Cardiac ventricle fibroblast (primary cell): Measurements from ENCODE around the gene PTAFR. TPM values are rescaled to one million over a fixed set of nuclear protein-coding genes. Genes with fewer than 3 reads are reported as not detected.

Source experiments
- total RNA-seq: library from RNA; depleted of rRNA; stranded (reverse); fragments of >200 nt; gene quantifications from 2 replicates; pipeline ENCODE4 v1.2.3, GENCODE V29; 2015

PTAFR gene, protein sequence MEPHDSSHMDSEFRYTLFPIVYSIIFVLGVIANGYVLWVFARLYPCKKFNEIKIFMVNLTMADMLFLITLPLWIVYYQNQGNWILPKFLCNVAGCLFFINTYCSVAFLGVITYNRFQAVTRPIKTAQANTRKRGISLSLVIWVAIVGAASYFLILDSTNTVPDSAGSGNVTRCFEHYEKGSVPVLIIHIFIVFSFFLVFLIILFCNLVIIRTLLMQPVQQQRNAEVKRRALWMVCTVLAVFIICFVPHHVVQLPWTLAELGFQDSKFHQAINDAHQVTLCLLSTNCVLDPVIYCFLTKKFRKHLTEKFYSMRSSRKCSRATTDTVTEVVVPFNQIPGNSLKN
- total RNA-seq: not detected in 2 replicates

GRCh38 chr1:28176492-28177470, at the start of gene PTAFR:
Gene PTAFR, minus strand, starts transcription at chr1:28176690. Its CDS starts 25,669 bp downstream, at chr1:28151021.

Other genes with a start within 250 kb of the PTAFR start
- 0.29 TPM in 1 of 2 replicates, not detected in the other for gene SMPDL3B, start 241.7 kb downstream of the PTAFR start, total RNA-seq
- gene XKR8, start 216.7 kb downstream of the PTAFR start, total RNA-seq: 5.5 and 6.2 TPM in 2 replicates
- gene EYA3, start 88.1 kb downstream of the PTAFR start, total RNA-seq: 8.7 and 9.8 TPM in 2 replicates
- 50.2 and 59.8 TPM in 2 replicates for gene DNAJC8, start 56.3 kb upstream of the PTAFR start, total RNA-seq
- gene ATP5IF1, start 59.4 kb upstream of the PTAFR start, total RNA-seq: 207 and 222 TPM in 2 replicates
- gene SESN2, start 82.8 kb upstream of the PTAFR start, total RNA-seq: 21.3 and 23.9 TPM in 2 replicates
- 13.1 and 15.4 TPM in 2 replicates for gene MED18, start 152.3 kb upstream of the PTAFR start, total RNA-seq
- 6.6 and 8.3 TPM in 2 replicates for gene PHACTR4, start 193.1 kb upstream of the PTAFR start, total RNA-seq